B cell (primary cell): ENCODE measurements around the gene DLX3.

Source experiments
- EZH2 ChIP-seq: IDR thresholded peaks from 2 replicates; pipeline ENCODE4 v1.6.1; 2012; ENCODE audit warnings: borderline replicate concordance, low read depth, mild to moderate bottlenecking, moderate library complexity, low read length; ENCODE audit not compliant: insufficient read depth, poor library complexity, severe bottlenecking
- TF ChIP-seq, protein P1 (sequence below): fragments of 200-600 bp; IDR thresholded peaks from one replicate; pipeline ENCODE4 v1.8.0; 2022; ENCODE audit warnings: antibody characterized with exemption, mild to moderate bottlenecking

DNA sequence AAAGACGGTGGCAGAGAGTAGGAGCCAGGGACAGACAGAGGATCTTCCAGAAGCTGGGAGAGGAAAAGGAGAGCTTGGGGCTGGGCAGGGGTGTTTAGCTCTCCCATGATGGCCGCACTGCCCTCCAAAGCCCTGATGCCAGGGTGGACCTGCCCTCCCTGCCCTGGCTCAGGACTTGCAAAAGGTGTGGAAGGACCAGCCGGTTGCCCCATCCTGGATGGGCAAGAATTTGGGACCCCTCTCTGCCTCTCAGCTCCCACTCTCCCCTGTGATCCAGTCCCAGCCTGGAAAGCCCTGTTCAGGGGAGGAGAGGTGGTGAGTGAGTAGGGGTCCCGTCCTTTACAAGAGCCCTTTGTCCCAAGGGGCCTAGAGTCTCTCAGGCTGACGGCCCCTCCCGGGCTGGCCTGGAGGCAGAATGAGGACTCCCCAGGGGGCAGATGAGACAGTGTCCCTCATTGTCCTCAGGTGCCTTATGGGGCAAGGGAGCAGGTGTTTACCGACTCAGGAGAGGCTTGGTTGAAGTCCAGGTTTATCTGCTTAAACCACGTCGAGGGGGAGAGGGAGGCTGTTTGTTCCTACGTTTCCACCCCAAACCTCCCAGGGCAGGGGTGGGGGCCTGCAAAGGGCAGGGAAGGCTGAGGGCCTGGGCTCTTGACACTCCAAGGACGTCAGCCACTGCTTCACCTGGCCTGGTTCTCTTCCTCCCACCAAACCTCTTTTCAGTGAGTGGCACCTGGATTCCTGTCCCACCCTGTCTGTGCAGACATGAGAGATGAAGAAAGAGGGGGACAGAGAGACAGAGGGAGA lies 41.6 kb upstream of the DLX3 start:
- TF ChIP-seq, protein P1, sequence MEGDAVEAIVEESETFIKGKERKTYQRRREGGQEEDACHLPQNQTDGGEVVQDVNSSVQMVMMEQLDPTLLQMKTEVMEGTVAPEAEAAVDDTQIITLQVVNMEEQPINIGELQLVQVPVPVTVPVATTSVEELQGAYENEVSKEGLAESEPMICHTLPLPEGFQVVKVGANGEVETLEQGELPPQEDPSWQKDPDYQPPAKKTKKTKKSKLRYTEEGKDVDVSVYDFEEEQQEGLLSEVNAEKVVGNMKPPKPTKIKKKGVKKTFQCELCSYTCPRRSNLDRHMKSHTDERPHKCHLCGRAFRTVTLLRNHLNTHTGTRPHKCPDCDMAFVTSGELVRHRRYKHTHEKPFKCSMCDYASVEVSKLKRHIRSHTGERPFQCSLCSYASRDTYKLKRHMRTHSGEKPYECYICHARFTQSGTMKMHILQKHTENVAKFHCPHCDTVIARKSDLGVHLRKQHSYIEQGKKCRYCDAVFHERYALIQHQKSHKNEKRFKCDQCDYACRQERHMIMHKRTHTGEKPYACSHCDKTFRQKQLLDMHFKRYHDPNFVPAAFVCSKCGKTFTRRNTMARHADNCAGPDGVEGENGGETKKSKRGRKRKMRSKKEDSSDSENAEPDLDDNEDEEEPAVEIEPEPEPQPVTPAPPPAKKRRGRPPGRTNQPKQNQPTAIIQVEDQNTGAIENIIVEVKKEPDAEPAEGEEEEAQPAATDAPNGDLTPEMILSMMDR: no peak
- TF ChIP-seq EZH2: no peak
